ENCODE results near the gene ZDHHC14.

GRCh38 chr6:157559201-157559756, 178.3 kb downstream of the ZDHHC14 start:
- no peak for TF ChIP-seq CTCF (IDR thresholded peaks at IDR 0.05)
- TF ChIP-seq POLR2A (IDR thresholded peaks at IDR 0.05) = no peak
- TF ChIP-seq POLR2AphosphoS5 (IDR thresholded peaks at IDR 0.05) = no peak
